GM12878 (cell line): ENCODE results near the gene DSTYK. TPM values are rescaled to one million over a fixed set of nuclear protein-coding genes. Genes with fewer than 3 reads are reported as not detected.

Source experiments
- ATAC-seq: fragments of 200-7000 bp; cut with Tn5 transposase; 3 replicates; pipeline ENCODE4 v1.9.1; 2020; ENCODE audit warnings: mild to moderate bottlenecking, moderate library complexity
- BruUV-seq: library from RNA; stranded (reverse); fragments of 400-500 nt; replicated peaks from 2 replicates; lab custom pipeline; 2021; lab: Mats Ljungman, UMichigan
- CTCF ChIA-PET: fragments of 300-600 bp; sonication (Branson Sonifier 250); formaldehyde crosslinking; extraction: SDS; loops from one replicate; lab custom pipeline; 2021; ENCODE audit warnings: inconsistent platforms; lab: Yijun Ruan, JAX
- POLR2A ChIA-PET: fragments of 350-600 bp; formaldehyde crosslinking; extraction: SDS; loops from one replicate; lab custom pipeline; 2021; ENCODE audit warnings: inconsistent platforms; lab: Charles Lee
- RAD21 ChIA-PET: fragments of 300-600 bp; sonication (Branson Sonifier 250); formaldehyde crosslinking; loops from one replicate; lab custom pipeline; 2023; ENCODE audit warnings: antibody characterized with exemption; ENCODE audit not compliant: unreplicated experiment; lab: Charles Lee
- SMC1A ChIA-PET: fragments of 300-600 bp; sonication (Branson Sonifier 250); formaldehyde crosslinking; loops from one replicate; lab custom pipeline; 2023; ENCODE audit not compliant: unreplicated experiment, uncharacterized antibody; lab: Charles Lee
- DNase-seq: peaks from one replicate; pipeline ENCODE4 v3.0.0-alpha.2; 2011; ENCODE audit warnings: low read depth, low spot score
- FAIRE-seq: peaks from 3 replicates; lab custom pipeline; 2011; peaks lifted over from hg19 to GRCh38; lab: Jason Lieb, UNC
- H2AFZ ChIP-seq: 2 replicates; pipeline ENCODE4 v1.6.0; 2011; ENCODE audit warnings: low read depth, low read length, control low read depth; ENCODE audit not compliant: control insufficient read depth
- H3K27ac ChIP-seq: 2 replicates; pipeline ENCODE4 v1.5.1; 2011; ENCODE audit warnings: control low read depth; ENCODE audit not compliant: control insufficient read depth, insufficient read depth
- H3K27me3 ChIP-seq, 2 experiments: replicated peaks in 1 of 2; 2 replicates each; pipeline versions ENCODE4 v1.6.0 to v1.6.1; 2011; ENCODE audit warnings: low read length in 1 of 2; ENCODE audit not compliant: control insufficient read depth in 2 of 2, insufficient read depth in 2 of 2
- H3K36me3 ChIP-seq, 2 experiments: 2 replicates each; pipeline ENCODE4 v1.5.1; 2011; ENCODE audit warnings: low read length in 1 of 2; ENCODE audit not compliant: control insufficient read depth in 2 of 2, insufficient read depth in 2 of 2
- H3K4me1 ChIP-seq: 2 replicates; pipeline ENCODE4 v1.6.1; 2011; ENCODE audit warnings: mild to moderate bottlenecking, low read length, moderate library complexity, mixed read lengths; ENCODE audit not compliant: control insufficient read depth, insufficient read depth
- H3K4me2 ChIP-seq: 2 replicates; pipeline ENCODE4 v1.6.0; 2011; ENCODE audit warnings: control low read depth; ENCODE audit not compliant: control insufficient read depth, insufficient read depth
- H3K4me3 ChIP-seq: fragments of 200-600 bp; sonication (generic); 2 replicates; pipeline ENCODE4 v1.5.1; 2016
- H3K79me2 ChIP-seq: 2 replicates; pipeline ENCODE4 v1.6.0; 2011; ENCODE audit warnings: low read length; ENCODE audit not compliant: control insufficient read depth, insufficient read depth
- H3K9ac ChIP-seq: 2 replicates; pipeline ENCODE4 v1.8.0; 2011; ENCODE audit warnings: low read length, control low read depth, mixed read lengths; ENCODE audit not compliant: control insufficient read depth, insufficient read depth
- H3K9me3 ChIP-seq: replicated peaks from 3 replicates; pipeline ENCODE4 v1.5.1; 2011; ENCODE audit warnings: mild to moderate bottlenecking, low read length; ENCODE audit not compliant: control insufficient read depth, insufficient read depth
- H4K20me1 ChIP-seq: 2 replicates; pipeline ENCODE4 v1.6.0; 2011; ENCODE audit not compliant: control insufficient read depth, insufficient read depth
- ASH2L ChIP-seq: fragments of 300-600, 200-600 bp; sonication (generic); IDR thresholded peaks from 2 replicates; pipeline ENCODE4 v1.6.1; 2017; ENCODE audit warnings: low read depth, mild to moderate bottlenecking, borderline replicate concordance
- ATF7 ChIP-seq: fragments of 450-650 bp; IDR thresholded peaks from 2 replicates; pipeline ENCODE4 v1.6.1; 2016; ENCODE audit warnings: low read depth, mild to moderate bottlenecking
- CEBPB ChIP-seq, 2 experiments: fragments of 150-350 bp in 1 of 2; IDR thresholded peaks; 2 replicates each; pipeline ENCODE4 v1.6.1; 2012 to 2014; ENCODE audit warnings: low read depth in 2 of 2, low read length in 2 of 2, borderline replicate concordance in 1 of 2, inconsistent platforms in 1 of 2
- E2F8 ChIP-seq: fragments of 450-650 bp; IDR thresholded peaks from 2 replicates; pipeline ENCODE4 v1.6.1; 2018; ENCODE audit warnings: mild to moderate bottlenecking, low read depth, moderate library complexity; ENCODE audit not compliant: partially characterized antibody
- EP300 ChIP-seq, 2 experiments: fragments of 150-350 bp in 1 of 2; IDR thresholded peaks; 2 replicates each; pipeline ENCODE4 v1.6.1; 2011 to 2012; ENCODE audit warnings: low read depth in 2 of 2, low read length in 2 of 2, borderline replicate concordance in 1 of 2, improper control_type of control experiment in 1 of 2, inconsistent platforms in 1 of 2; ENCODE audit not compliant: control insufficient read depth in 1 of 2
- HSF1 ChIP-seq: fragments of 150-350 bp; IDR thresholded peaks from 2 replicates; pipeline ENCODE4 v1.6.1; 2014; ENCODE audit warnings: mild to moderate bottlenecking, low read depth, low read length
- NR2F1 ChIP-seq: fragments of 450-650 bp; conservative IDR thresholded peaks from 2 replicates; pipeline ENCODE4 v1.6.1; 2017; ENCODE audit warnings: mild to moderate bottlenecking
- POLR2AphosphoS2 ChIP-seq: IDR thresholded peaks from 2 replicates; pipeline ENCODE4 v1.6.1; 2011; ENCODE audit warnings: low read depth, mild to moderate bottlenecking, low read length, improper control_type of control experiment, moderate library complexity
- RELA ChIP-seq: fragments of 450-650 bp; IDR thresholded peaks from 2 replicates; pipeline ENCODE4 v1.8.0; 2014; ENCODE audit warnings: borderline replicate concordance; ENCODE audit not compliant: partially characterized antibody
- SKIL ChIP-seq: fragments of 450-650 bp; IDR thresholded peaks from 2 replicates; pipeline ENCODE4 v1.6.1; 2017; ENCODE audit warnings: mild to moderate bottlenecking, low read depth, inconsistent platforms; ENCODE audit not compliant: poor library complexity, severe bottlenecking
- SMAD1 ChIP-seq: fragments of 450-650 bp; IDR thresholded peaks from 2 replicates; pipeline ENCODE4 v1.6.1; 2018; ENCODE audit warnings: mild to moderate bottlenecking, low read depth; ENCODE audit not compliant: partially characterized antibody
- SMARCA5 ChIP-seq: fragments of 450-650 bp; IDR thresholded peaks from 2 replicates; pipeline ENCODE4 v1.6.1; 2017; ENCODE audit warnings: mild to moderate bottlenecking
- SREBF2 ChIP-seq: IDR thresholded peaks from 2 replicates; pipeline ENCODE4 v1.6.1; 2012; ENCODE audit warnings: mild to moderate bottlenecking, low read length
- SUPT20H ChIP-seq: IDR thresholded peaks from 2 replicates; pipeline ENCODE4 v1.6.1; 2011; ENCODE audit warnings: low read depth, mild to moderate bottlenecking, low read length, moderate library complexity, borderline replicate concordance; ENCODE audit not compliant: control insufficient read depth
- WGBS: methylation state at CpG from one replicate; pipeline ENCODE4 v1.1.6; 2016; ENCODE audit warnings: low lambda C conversion rate; ENCODE audit not compliant: insufficient replicate concordance, insufficient coverage; ENCODE audit errors: missing lambda C conversion rate; 5-methylcytosine and 5-hydroxymethylcytosine counted together
- in situ Hi-C: fragments of 300-500 bp; cut with MboI; formaldehyde crosslinking; loops from 9 replicates; pipeline ENCODE4 v1.14.3; 2018; ENCODE audit warnings: mixed read lengths
- intact Hi-C: fragments of 100-400 bp; cut with micrococcal nuclease; formaldehyde crosslinking; loops from one replicate; pipeline ENCODE4 v1.14.2; 2022; ENCODE audit not compliant: unreplicated experiment
- polyA plus RNA-seq, 11 experiments: library from polyadenylated mRNA; depleted of rRNA in 4 of 11; unstranded in 6 of 11; stranded (reverse) in 5 of 11; fragments of >200 nt; fragmentation: Nextera tagmentation in 4 of 11; fragmentation: Illumina TruSeq in 1 of 11; extraction: Ambion mirVana in 4 of 11; extraction: Trizol in 1 of 11; gene quantifications; 1 replicate in 1 of 11; 2 replicates in 10 of 11; pipeline versions ENCODE4 v1.2.1 to v1.2.3, GENCODE V29; 2011 to 2016; ENCODE audit warnings: inconsistent platforms in 2 of 11, missing spikeins in 2 of 11, low read depth in 1 of 11
- total RNA-seq, 4 experiments: library from RNA; depleted of rRNA in 3 of 4; stranded (reverse); fragments of >200 nt in 3 of 4; fragmentation: Illumina TruSeq in 1 of 4; extraction: Trizol in 1 of 4; gene quantifications; 2 replicates each; pipeline versions ENCODE4 v1.2.1 to v1.2.3, GENCODE V29; 2013 to 2021

Gene DSTYK
- total and polyA plus RNA-seq, 10 of the 15 experiments (the other 5 are each of a cell fraction or from before 2014, with no cell fraction given): 2.7 to 5.5 (median 3.6) TPM

GRCh38 chr1:205229399-205229871 is 17.9 kb upstream of the DSTYK start (continued):
- no peak for TF ChIP-seq EP300 (IDR thresholded peaks at IDR 0.05; ENCODE audit: borderline replicate concordance in 1 of 2, control insufficient read depth in 1 of 2, low read depth in 2 of 2, low read length in 2 of 2)
- TF ChIP-seq NR2F1: no peak

- SMC1A ChIA-PET: interaction anchor here (0.6 to 12.1 kb wide), 14 partner anchors 15 to 249 kb away, joined by 3 to 427 read pairs (median 4); partner anchors contain the start of gene NUAK2
- Histone ChIP-seq H3K27ac (no peak overlapping the region), H4K20me1 (no peaks in the 10 kb centered on the region), H3K4me1 (peaks cover 33% of the 10 kb centered on the region), H3K4me3 (peak overlapping the region; percentile 56; the same call in 1 of the 2 replicates), H3K36me3 (no peaks in the 10 kb centered on the region), H3K79me2 (no peaks in the 10 kb centered on the region), H3K27me3 (peaks cover 2 to 15% of the 10 kb centered on the region in 2 experiments; a peak in 3 of 4 replicates), H2AFZ (0 out of 2 replicates have a peak overlapping the region, but pooled peaks have one; percentile 4), H3K9ac (no peak overlapping the region), H3K9me3 (no peaks in the 10 kb centered on the region), H3K4me2 (peak overlapping the region; percentile 90)
- BruUV-seq: no TSS peak
- POLR2A ChIA-PET: interaction anchor here (0.6 to 5.2 kb wide), 6 partner anchors 10 to 43 kb away, joined by 3 to 75 read pairs (median 8); no protein-coding TSS in a partner anchor
- 2% methylated on average over 12 of the region's 27 CpGs for WGBS
- ATAC-seq (peak; percentile 7), DNase-seq (no peak), FAIRE-seq (no peak)
- RAD21 ChIA-PET: interaction anchor here (0.9 to 24.5 kb wide), 17 partner anchors 9 to 421 kb away, joined by 3 to 728 read pairs (median 13); partner anchors contain the start of gene DSTYK
- intact Hi-C loops: loop anchor here (1.0 kb wide), 1 partner anchor 28 kb away; no protein-coding TSS in a partner anchor
- in situ Hi-C loops: no loop called here
- CTCF ChIA-PET: interaction anchor here (0.7 to 19.1 kb wide), 22 partner anchors 11 to 797 kb away, joined by 3 to 836 read pairs (median 8); no protein-coding TSS in a partner anchor
- TF ChIP-seq HSF1 (no peak), ASH2L (no peak), ATF7 (no peak), SREBF2 (no peak), E2F8 (no peak), SKIL (no peak), NR2F1 (no peak), RELA (no peak), SMAD1 (no peak), POLR2AphosphoS2 (no peak), CEBPB (IDR thresholded peaks at IDR 0.05; ENCODE audit: borderline replicate concordance in 1 of 2, low read depth in 2 of 2, low read length in 2 of 2) (no peak), SUPT20H (no peak), SMARCA5 (no peak)
Measured at GRCh38 chr1:205228093-205228521, 16.6 kb upstream of the DSTYK start.
